Heart left ventricle (tissue), 13 donors: ENCODE data around the gene SIVA1.

ENCODE experiments used
- POLR2A ChIP-seq, 2 donors: fragments of 450-650 bp; IDR thresholded peaks; one replicate each; pipeline ENCODE4 v1.6.1; 2017; ENCODE audit warnings: antibody characterized with exemption in 2 of 2, mild to moderate bottlenecking in 2 of 2, moderate library complexity in 2 of 2
- TF ChIP-seq, protein P1 (sequence below), 12 donors: fragments of 200-600 bp; sonication (generic) in 4 of 12; IDR thresholded peaks; one replicate each; pipeline versions ENCODE4 v1.5.0 to v1.8.0; 2018 to 2022; ENCODE audit warnings: antibody characterized with exemption in 12 of 12, mild to moderate bottlenecking in 5 of 12
- donor health status: ischemic (EF 13 %, LVEDD 7.1; RV severe dilation, severe dysfunction).
- donor health status: DM: no; HTN: yes; CAD: no.
- donor health status: DM: no; HTN: no; CAD: no.
- donor health status: ischemic (EF 25% LVEDD 6.9; RV normal size, moderate dysfunction).
- donor health status: ischemic (EF 25% LVEDD 5.7; RV mildly dilated, moderate dysfunction).
- donor health status: ischemic (EF 35%, LVEDD 5.7; RV mildly dilated, moderate dysfunction).
- donor health status: nonischemic (EF 11% LVEDD 7.7; RV severe dilation, severe dysfunction).
- donor health status: DM: yes; HTN: yes; CAD: no.
- donor health status: PGD.
- donor health status: ischemic (EF 29% LVEDD 5.4; RV normal size, mild dysfunction).
- donor health status: nonischemic (EF 23%, LVEDD 6.1; RV moderate dilation, normal function).

DNA sequence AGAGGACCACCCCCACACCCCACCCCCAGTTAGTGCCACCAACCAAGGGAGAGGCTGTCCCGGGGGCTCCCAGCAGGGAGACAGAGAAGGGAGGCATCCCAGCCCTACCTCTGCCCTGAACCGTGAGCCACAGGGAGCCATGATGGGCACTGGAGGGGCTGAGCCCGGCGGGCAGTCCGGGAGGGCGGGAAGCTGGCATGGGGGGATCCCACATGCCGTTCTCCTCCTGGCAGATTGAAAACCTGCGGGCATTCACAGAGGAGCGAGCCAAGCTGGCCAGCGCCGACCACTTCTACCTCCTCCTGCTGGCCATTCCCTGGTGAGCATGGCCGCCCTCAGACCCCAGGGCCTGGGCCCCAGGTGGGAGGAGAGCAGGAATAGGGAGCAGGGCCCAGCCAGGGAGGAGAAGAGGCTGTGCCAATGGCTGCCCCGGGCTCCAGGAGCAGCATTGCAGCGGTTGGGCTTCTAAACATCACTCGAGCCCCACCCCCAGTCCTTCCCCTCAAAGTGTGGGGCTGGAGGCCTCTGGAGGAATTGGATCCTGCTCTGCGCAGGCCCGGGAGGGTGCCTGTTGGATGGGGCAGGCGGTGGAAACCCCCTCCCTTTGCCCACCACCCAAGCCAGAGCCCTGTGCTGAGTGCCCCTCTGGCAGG lies 43.4 kb upstream of the SIVA1 start:
- TF ChIP-seq, protein P1, sequence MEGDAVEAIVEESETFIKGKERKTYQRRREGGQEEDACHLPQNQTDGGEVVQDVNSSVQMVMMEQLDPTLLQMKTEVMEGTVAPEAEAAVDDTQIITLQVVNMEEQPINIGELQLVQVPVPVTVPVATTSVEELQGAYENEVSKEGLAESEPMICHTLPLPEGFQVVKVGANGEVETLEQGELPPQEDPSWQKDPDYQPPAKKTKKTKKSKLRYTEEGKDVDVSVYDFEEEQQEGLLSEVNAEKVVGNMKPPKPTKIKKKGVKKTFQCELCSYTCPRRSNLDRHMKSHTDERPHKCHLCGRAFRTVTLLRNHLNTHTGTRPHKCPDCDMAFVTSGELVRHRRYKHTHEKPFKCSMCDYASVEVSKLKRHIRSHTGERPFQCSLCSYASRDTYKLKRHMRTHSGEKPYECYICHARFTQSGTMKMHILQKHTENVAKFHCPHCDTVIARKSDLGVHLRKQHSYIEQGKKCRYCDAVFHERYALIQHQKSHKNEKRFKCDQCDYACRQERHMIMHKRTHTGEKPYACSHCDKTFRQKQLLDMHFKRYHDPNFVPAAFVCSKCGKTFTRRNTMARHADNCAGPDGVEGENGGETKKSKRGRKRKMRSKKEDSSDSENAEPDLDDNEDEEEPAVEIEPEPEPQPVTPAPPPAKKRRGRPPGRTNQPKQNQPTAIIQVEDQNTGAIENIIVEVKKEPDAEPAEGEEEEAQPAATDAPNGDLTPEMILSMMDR (IDR thresholded peaks at IDR 0.05): no peak
- no peak for TF ChIP-seq POLR2A (IDR thresholded peaks at IDR 0.05)
